BJ (cell line): ENCODE measurements around the gene TMEM179. TPM values are rescaled to one million over a fixed set of nuclear protein-coding genes. Genes with fewer than 3 reads are reported as not detected.

Experiments used
- CTCF ChIA-PET: fragments of 350-600 bp; formaldehyde crosslinking; extraction: SDS; loops from one replicate; lab custom pipeline; 2021; ENCODE audit warnings: antibody characterized with exemption, inconsistent platforms; lab: Yijun Ruan, JAX
- POLR2A ChIA-PET: fragments of 300-600 bp; sonication (Branson Sonifier 250); formaldehyde crosslinking; extraction: SDS; loops from one replicate; lab custom pipeline; 2021; ENCODE audit warnings: antibody characterized with exemption; lab: Charles Lee
- DNase-seq: peaks from one replicate; pipeline ENCODE4 v3.0.0-alpha.2; 2011; ENCODE audit warnings: low read depth
- H3K27me3 ChIP-seq: 2 replicates; pipeline ENCODE4 v1.6.0; 2011; ENCODE audit warnings: low read length; ENCODE audit not compliant: control insufficient read depth, insufficient read depth
- H3K36me3 ChIP-seq: 2 replicates; pipeline ENCODE4 v1.5.1; 2011; ENCODE audit warnings: low read length; ENCODE audit not compliant: control insufficient read depth, insufficient read depth
- H3K4me3 ChIP-seq: 2 replicates; pipeline ENCODE4 v1.5.1; 2011; ENCODE audit warnings: low read depth, mild to moderate bottlenecking, control low read depth, low read length
- CTCF ChIP-seq: IDR thresholded peaks from 2 replicates; pipeline ENCODE4 v1.5.1; 2011; ENCODE audit warnings: low read depth, mild to moderate bottlenecking, control low read depth, inconsistent platforms, low read length, moderate library complexity; ENCODE audit not compliant: insufficient read depth
- polyA plus RNA-seq: library from polyadenylated mRNA; depleted of rRNA; stranded (reverse); fragments of >200 nt; gene quantifications from 2 replicates; pipeline ENCODE4 v1.2.3, GENCODE V29; 2011

The TMEM179 gene
- polyA plus RNA-seq, 1 experiment = 0.09 TPM

GRCh38 chr14:104568620-104569019, 36.0 kb downstream of the TMEM179 start:
- no peak for DNase-seq
- H3K36me3 ChIP-seq = no peaks in the 10 kb centered on the region
- CTCF ChIA-PET = interaction anchor here (1.9 kb wide), 1 partner anchor 431 kb away, joined by 7 read pairs; no protein-coding TSS in a partner anchor
- POLR2A ChIA-PET = no interaction called here
- peaks cover 2% of the 10 kb centered on the region; the same call in 1 of the 2 replicates for H3K27me3 ChIP-seq
- TF ChIP-seq CTCF = no peak
- no peak overlapping the region for H3K4me3 ChIP-seq

DNA sequence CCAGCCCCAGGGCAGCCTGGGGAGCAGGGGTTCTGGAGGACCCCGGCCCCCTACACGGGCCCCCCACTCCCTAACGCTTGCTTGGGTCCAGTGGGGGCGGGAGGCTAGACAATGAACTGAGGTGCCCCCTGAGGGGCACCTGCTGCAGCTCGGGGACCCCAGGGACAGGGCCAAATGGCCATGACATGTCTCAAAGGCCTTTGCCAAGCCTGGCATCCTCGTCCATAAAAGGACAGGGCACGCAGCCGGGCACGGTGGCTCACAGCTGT, 36.7 kb downstream of the TMEM179 start:
- Histone ChIP-seq H3K27me3 (peaks cover 2% of the 10 kb centered on the region; the same call in 1 of the 2 replicates), H3K4me3 (no peak overlapping the region), H3K36me3 (no peaks in the 10 kb centered on the region)
- POLR2A ChIA-PET = no interaction called here
- TF ChIP-seq CTCF = no peak
- no peak for DNase-seq
- CTCF ChIA-PET = interaction anchor here (0.7 to 1.9 kb wide), 2 partner anchors 10 to 431 kb away, joined by 3 to 7 read pairs; no protein-coding TSS in a partner anchor

GRCh38 chr14:104567141-104567956, 37.2 kb downstream of the TMEM179 start:
- CTCF ChIA-PET = interaction anchor here (0.7 to 1.9 kb wide), 2 partner anchors 9 to 430 kb away, joined by 3 to 7 read pairs; no protein-coding TSS in a partner anchor
- H3K27me3 ChIP-seq = peaks cover 2% of the 10 kb centered on the region; the same call in 1 of the 2 replicates
- POLR2A ChIA-PET = no interaction called here

GRCh38 chr14:104564744-104565679, 39.6 kb downstream of the TMEM179 start:
- TF ChIP-seq CTCF = no peak
- H3K27me3 ChIP-seq = 0 out of 2 replicates have a peak, but pooled peaks cover under 1% of the 10 kb centered on the region
- no peaks in the 10 kb centered on the region for H3K36me3 ChIP-seq
- DNase-seq = no peak
- ChIA-PET CTCF (interaction anchor here (0.5 to 3.6 kb wide), 28 partner anchors 10 to 494 kb away, joined by 3 to 28 read pairs (median 4); partner anchors contain the start of gene C14orf180), POLR2A (no interaction called here)
- no peak overlapping the region for H3K4me3 ChIP-seq

More at GRCh38 chr14:104567141-104567956, 37.2 kb downstream of the TMEM179 start:
- H3K4me3 ChIP-seq = no peak overlapping the region
- no peaks in the 10 kb centered on the region for H3K36me3 ChIP-seq
- no peak for TF ChIP-seq CTCF
- DNase-seq = no peak
